GM19035 (cell line): Measurements from ENCODE around the gene SELENOW.
"Not testable (repeated sequence)": the region's sequence is repeated elsewhere in the genome, so short reads cannot be mapped to it uniquely, and the experiment has no call there.

Experiments used
- ATAC-seq: cut with Tn5 transposase; IDR thresholded peaks from one replicate; pipeline ENCODE4 v1.9.1; 2021; ENCODE audit not compliant: unreplicated experiment

SELENOW gene

DNA sequence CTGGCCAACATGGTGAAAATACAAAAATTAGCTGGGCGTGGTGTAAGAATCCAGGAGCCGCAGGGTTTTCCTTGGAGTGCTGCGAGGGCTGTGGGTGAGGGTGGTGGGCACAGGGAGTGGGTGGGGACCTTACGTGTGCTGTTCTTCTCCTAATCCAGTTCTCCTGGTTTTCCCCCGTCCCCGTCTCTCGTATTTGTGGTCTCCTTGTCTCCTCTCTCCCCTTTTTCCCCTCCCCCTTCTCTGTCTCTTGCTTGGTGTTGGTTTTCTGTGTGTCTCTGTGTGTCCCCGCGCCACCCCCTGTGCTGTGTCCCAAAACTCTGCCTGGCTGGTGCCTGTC, 1.7 kb downstream of the SELENOW start:
- ATAC-seq, result no peak

DNA sequence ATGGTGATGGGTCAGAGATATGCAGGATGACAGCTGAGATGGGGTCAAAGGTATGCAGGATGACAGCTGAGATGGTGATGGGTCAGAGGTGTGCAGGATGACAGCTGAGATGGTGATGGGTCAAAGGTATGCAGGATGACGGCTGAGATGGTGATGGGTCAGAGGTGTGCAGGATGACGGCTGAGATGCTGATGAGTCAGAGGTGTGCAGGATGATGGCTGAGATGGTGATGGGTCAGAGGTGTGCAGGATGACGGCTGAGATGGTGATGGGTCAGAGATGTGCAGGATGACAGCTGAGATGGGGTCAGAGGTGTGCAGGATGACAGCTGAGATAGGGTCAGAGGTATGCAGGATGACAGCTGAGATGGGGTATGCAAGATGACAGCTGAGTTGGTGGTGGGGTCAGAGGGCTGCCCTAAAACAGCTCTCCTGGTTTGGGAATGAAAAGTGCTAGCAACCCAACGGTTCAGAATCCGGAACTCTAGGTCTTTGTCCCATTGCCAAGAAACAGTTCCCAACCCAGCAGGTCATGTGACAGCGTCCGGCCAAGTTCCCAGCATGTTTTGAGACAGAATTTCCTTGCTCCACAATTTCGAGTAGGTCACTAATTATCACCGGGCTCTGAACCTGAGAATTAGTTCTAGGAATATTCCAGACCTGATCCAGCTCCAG, 3.2 kb downstream of the SELENOW start:
- no peak for ATAC-seq

DNA sequence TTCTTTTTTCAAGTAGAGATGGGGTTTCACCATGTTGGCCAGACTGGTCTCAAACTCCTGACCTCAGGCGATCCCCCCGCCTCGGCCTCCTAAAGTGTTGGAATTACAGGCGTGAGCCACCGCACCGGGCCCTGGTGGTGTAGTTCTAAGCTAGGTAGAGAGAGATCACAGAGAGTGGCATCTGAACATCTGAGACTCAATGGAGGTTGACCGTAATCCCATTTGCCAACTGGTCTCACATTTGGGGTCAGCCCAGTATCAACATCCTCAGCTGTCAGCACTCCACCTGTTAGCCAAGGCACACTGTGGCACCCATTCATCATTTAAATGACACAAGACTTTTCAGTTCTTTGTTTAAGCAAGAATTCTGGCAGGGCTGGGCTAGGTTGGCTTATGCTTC, 8.1 kb downstream of the SELENOW start:
- no peak for ATAC-seq

DNA sequence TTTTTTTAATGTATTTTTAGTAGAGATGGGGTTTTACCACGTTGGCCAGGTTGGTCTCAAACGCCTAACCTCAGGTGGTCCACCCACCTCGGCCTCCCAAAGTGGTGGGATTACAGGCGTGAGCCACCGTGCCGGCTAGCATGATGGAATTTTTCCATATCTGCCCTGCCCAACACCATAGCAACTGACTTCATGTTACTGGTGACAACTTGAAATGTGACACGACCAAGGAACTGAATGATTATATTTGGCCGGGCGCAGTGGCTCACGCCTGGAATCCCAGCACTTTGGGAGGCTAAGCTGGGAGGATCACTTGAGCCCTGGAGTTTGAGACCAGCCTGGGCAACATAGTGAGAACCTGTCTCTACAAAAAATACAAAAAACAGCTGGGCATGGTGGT, 8.8 kb downstream of the SELENOW start:
- not testable (repeated sequence) for ATAC-seq

DNA sequence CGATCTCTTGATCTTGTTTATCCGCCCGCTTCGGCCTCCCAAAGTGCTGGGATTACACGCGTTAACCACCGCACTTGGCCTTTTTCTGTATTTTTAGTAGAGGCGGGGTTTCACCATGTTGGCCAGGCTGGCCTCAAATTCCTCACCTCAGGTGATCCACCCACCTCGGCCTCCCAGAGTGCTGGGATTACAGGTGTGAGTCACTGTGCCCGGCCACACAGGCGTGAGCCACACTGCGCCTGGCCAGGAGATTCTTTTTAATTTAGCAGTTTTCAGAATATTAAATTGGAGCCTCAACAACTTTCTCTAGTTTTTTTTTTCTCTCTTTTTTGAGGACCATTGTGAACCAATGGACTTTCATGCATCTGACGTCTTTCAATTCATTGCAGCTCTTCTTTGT, 11.3 kb downstream of the SELENOW start:
- not testable (repeated sequence) for ATAC-seq

DNA sequence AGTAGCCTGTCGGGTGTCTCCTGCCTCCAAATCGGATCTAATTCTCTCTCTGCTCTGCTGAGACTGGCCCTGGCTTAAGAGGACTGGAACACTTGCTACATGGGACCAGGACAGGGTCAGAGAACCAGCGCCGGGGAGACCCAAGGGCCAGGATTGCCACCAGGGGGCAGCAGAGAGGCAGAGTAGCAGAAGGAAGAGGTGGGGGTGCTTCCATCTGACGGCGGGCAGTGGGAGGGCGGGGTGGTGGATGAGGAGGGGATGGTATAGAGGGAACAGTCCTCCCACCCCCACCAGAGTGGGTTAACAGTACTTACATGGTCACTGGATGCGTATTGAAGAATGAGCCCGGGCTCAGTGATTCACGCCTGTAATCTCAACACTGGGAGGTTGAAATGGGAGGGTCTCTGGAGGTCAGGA, 11.9 kb downstream of the SELENOW start:
- no peak for ATAC-seq

DNA sequence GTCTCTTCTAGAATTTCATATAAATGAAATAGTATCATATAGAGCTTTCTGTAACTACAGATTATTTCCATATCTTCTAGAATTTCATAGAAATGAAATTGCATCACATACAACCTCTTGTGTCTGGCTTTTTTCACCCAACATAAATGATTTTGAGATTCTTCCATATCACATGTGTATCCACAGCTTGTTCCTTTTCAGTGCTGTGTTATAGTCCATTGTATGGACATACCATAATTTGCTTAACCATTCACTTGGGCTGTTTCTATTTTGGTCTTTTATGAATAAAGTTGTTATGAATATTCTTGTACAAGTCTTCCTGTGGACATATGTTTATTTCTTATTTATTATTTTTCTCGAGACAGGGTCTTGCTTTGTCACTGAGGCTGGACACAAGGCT, 14.1 kb downstream of the SELENOW start:
- ATAC-seq, result no peak

DNA sequence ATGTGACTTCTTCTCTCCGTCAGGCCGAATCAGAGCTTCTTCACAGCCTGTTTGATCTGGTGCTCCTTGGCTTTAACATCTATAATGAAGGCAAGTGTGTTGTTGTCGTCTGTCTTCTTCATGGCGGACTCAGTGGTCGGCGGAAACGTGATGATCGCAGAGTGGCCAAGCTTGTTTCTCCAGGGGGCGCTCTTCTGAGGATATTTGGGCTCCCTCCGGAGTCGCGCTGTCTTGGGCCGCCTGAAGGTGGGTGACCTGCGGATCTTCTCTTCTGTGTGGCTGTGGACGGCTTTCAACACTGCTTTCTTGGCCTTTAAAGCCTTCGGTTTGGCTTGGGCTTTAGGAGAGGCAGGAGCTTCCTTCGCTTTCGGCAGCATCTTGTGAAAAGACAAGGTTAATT, 16.0 kb downstream of the SELENOW start:
- ATAC-seq, result no peak

DNA sequence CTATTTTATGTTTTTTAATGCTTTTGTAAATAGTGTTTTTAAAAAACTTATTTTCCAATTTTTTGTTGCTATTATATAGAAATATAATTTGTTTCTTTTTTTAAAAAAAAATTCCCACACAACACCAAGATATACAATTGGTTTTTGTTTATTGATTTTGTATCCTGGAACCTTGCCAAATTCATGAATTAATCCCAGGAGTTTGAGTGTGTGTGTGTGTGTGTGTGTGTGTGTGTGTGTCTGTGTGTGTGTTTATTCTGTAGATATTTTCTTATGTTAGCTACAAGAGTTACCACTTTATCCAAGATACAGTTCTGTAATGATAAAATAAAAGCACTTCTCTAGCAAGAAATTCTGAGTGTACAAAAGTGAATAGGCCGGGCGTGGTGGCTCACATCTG, 18.3 kb downstream of the SELENOW start:
- ATAC-seq, result no peak

DNA sequence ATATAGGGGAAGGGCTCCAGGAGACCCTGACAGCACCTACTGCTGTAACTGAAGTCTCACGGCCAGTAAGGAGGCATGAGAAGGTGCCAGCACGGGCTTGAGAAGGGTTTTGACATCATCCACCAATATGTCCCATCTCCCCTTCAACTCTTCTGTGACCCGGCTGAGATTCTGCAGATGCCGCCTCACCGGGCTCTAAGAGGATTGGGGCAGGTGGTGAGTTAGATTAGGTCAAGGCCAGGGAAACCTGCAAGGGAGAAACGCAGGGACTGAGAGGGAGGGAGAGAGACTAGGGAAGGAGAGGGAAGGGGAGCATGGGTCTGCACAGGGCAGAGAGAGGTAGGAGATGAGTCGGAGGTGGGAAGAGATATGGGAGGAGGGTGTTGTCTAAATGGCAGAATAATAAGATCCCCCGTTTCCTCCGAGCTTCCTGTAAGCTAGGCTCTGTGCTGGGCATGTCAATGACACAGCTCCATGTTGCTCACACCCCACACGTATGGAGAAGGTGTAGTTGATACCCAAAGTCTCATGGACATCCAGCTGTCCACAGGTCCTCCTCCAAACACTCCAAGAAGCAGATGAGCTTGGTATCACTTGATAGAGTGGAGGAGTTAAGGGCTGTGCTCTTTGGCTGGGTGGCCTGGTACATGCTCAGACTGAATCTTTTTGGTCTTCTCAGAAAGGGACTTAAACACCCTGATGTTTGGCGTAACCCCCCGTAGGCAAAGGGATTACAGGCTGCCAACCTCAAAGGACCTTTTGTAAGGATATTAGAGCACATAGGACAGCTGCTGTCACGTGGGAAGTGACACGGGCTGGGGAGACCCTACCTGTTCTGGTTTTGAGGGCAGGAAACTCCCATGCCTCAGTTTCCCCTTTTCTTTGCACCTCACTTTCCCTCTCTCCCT, 19.7 kb downstream of the SELENOW start:
- no peak for ATAC-seq

DNA sequence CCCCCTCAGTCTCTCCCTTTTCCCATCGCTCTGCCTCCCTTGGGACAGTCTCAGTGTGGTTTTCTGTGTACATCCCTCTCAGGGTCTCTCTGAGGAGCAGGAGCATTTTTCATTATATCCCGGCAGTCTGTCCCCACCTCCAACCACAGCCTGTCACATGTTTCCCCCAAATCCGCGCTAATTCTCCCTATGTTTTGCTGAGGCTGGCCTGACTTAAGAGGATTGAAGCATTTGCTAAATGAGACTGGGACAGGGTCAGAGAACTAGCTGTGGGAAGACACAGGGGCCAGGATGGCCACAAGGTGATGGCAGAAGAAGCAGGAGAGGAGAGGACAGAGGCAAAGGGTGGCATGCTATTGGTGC, 20.4 kb downstream of the SELENOW start:
- no peak for ATAC-seq

DNA sequence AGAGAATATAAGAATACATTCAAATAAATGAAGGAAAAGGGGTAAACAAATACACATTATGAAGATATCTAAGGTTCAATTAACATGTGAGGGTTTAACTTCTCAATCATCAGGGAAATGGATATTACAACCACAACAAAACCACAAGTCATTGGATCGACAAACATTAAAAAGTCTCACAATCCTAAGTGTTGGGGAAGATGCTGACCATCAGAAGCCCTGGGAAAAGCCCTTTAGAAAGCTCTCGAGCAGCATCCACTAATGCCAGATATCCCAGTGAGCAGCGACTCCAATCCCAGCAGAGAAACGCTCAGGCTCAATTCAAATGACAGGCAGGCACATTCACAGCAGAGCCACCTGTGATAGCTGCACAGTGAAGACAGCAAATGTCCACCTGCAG, 22.8 kb downstream of the SELENOW start:
- ATAC-seq, result no peak

DNA sequence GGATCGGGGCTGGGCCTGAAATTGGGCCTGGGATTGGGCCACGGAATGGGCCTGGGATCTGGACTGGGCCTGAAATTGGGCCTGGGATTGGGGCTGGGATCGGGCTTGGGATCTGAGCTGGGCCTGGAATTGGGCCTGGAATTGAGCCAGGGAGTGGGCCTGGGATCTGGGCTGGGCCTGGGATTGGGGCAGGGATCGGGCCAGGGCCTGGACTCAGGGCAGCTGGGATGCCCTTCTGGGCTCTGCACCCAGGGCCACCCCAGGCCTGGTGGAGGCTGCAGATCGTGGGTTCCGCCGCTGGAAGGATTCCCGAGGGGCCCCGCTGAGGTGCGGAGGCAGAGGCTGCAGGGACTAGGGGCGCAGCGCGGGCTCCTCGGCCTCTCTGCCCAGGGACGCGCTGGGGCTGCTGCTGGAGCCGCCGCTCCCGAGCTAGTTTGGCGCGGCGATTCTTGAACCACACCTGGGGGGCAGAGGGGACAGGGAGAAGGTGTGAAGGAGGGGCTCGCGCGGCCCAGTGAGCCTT, 24.1 kb downstream of the SELENOW start:
- no peak for ATAC-seq

DNA sequence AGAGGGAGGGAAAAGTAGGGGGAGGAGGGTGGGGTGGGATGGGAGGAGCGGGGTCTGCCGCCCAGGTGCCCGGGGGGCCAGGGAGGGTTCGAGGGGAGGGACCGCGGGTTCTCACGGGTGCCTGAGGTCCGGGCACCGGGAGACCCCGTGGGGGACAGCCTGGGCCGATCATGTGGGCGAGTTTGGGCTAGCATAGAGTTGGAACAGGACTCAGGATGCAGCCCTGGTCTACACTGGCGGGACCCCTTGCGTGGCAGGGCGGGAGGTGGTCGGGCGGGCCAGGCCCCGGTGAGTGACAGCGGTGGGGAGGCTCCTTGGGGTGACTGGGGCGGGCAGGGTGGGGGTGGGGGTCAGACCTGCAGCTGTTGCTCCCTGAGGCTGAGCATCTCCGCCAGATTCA, 24.6 kb downstream of the SELENOW start:
- ATAC-seq, result not testable (repeated sequence)

DNA sequence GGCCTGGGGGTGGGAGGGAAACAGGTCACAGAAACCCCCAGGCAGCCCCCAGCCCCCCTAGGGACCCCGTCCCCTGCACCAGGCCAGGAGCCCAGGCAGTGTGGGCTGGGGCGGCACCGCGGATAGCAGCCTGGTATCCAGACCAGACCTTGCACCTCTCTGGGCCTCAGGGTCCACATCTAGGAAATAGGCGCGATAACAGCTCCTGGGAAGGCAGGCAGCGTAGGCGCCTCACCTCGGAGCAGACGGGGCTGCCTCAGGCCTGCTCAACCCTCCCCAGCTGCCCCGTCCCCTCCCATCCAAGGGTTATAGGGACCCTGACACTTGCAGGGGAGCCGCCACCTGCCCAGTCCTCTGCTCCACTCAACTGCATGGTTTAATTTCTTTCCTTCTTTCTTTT, 25.2 kb downstream of the SELENOW start:
- not testable (repeated sequence) for ATAC-seq

DNA sequence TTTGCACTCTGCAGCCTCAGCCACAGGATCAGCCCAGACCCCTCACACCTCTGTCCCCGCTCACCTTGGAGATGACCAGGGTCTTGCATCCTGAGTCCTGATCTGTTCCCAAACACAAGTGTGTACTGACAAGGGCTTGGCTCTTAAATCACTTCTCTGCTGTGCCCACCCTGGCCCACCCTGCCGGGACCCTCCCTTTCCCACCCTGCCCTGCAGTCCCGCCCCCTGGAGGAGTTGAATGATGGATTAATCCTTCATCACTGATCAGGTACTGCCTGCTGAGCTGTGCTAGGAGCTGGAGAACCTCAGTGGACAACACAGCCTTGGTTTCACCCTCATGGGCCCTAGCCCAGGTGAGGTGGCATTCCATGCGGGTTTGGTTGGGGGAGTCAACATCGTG, 25.9 kb downstream of the SELENOW start, which contains the start of gene TPRX1:
TSS of gene TPRX1 (minus strand) at position 101 of the 400 bp plus-strand sequence. CDS start at position 89, 12 bp downstream.
- not testable (repeated sequence) for ATAC-seq

DNA sequence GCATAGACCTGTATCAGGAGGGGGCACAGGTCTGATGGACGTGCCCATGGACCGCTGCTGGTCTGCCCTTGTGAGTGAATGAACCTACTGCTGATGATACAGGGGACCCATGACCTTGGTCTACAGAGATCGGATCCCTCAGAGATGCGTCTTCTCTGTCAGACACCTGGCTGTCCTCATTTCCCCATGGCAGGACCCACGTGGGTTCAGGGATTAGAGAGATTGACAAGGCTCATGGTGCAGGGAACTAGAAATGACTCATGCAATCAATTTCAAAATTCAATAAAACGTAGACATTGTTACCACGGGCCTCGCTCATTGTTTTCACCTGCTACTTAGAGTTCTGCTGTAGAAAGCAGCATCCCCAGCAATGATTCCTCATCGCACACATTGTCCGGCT, 26.8 kb downstream of the SELENOW start:
- no peak for ATAC-seq

DNA sequence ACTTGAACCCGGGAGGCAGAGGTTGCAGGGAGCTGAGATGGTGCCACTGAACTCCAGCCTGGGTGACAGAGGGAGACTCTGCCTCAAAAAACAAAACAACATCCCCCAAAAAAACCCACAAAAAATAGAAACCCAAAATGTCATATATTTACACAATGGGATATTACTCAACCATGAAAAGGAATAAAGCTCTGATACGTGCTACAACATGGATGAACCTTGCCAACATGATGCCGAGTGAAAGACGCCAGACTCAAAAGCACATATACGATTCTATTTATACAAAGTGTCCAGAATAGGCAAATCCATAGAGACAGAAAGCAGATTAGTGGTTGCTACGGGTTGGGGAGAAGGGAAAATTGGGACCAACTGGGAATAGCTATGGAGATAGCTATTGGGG, 27.9 kb downstream of the SELENOW start:
- ATAC-seq, result no peak

DNA sequence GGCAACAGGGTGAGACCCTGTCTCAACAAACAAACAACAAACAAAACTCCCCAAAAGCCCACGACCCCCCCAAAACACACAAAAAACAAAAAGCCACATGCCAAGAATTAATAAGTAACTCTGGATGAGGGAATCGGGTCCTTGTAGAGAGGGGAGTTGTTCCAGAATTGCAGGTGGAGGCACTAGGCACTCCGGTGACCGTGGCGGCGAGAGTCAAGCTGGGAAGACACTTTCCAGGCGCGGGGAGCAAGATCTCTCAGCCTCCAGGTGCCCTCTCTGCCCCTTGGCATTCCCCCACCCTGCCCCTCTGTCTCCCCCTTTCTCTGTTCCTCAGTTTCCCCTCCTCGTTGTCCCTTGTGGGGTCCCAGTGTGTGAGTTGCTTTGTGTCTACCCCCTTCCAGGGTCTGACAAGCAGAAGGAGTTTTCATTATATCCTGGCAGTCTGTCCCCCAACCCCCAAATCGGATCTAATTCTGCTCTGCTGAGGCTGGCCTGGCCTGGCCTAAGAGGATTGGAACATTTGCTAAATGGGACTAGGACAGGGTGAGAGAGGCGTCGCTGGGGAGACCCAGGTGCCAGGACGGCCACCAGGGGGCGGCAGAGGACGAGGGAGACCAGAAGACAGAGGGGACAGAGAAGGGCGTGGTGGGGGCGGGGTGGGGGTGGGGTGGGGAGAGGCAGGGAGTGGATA, 34.9 kb downstream of the SELENOW start:
- no peak for ATAC-seq

DNA sequence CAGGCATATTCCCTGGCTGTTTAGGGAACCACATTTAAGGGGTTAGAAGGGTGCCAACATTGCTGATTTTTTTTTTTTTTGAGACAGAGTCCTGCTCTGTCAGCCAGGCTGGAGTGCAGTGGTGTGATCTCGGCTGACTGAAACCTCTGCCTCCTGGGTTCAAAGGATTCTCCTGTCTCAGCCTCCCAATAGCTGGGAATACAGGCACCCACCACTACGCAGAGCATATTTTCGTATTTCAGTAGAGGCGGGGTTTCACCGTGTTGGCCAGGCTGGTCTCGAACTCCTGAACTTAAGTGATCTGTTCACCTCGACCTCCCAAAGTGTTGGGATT, 35.5 kb downstream of the SELENOW start:
- ATAC-seq, result no peak

DNA sequence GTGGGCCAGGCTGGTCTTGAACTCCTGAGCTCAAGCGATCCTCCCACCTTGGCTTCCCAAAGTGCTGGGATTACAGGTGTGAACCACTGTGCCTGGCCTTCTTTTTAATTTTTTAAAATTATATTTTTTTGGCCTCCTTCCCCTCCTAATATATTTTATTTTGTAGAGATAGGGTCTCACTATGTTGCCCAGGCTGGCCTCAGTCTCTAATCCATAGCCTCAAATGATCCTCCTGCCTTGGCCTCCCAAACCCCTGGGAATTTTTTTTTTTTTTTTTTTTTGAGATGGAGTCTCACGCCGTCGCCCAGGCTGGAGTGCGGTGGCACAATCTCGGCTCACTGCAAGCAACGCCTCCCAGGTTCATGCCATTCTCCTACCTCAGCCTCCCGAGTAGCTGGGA, 37.8 kb downstream of the SELENOW start:
- not testable (repeated sequence) for ATAC-seq

DNA sequence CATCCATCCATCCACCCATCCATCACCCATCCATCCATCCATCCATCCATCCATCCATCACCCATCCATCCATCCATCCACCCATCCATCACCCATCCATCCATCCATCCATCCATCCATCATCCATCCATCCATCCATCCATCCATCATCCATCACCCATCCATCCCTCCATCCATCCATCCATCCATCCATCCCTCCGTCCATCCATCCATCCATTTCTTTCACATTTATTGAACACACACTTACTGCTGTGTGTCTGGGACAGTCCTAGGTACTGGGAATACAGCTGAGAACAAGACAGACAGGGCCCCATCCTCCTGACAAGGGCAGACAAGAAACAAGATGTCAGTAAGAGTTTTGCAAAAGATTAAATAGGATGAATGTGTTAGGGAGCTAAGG, 39.7 kb downstream of the SELENOW start:
- not testable (repeated sequence) for ATAC-seq
